ENCODE results near the gene FOXN1. TPM values are rescaled to one million over a fixed set of nuclear protein-coding genes. Genes with fewer than 3 reads are reported as not detected.

Gene FOXN1
- total RNA-seq, 1 experiment from 2014 or later: not detected

DNA sequence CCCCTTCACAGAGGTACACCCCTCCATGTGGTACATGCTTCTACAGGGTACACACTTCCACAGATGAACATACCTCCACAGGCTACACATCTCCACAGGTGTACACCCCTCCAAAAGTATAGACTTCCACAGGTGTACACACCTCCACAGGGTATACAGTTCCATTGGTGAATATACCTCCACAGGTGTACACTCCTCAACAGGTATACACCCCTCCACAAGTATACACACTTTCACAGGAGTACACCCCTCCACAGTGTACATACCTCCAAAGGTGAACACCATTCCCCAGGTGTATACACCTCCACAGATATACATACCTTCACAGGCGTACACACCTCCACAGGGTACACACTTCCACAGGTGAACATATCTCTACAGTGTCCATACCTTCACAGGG is 9.4 kb downstream of the FOXN1 start:
- peaks cover 7% of the 10 kb centered on the region for H3K27me3 Mint-ChIP-seq (ENCODE audit: low read depth)
- H3K27ac Mint-ChIP-seq: no peak overlapping the region
- DNase-seq (ENCODE audit: low spot score) (no peak), ATAC-seq (no peak)
- H3K9me3 Mint-ChIP-seq: peaks cover 18% of the 10 kb centered on the region
- no peaks in the 10 kb centered on the region for H3K36me3 Mint-ChIP-seq
- ChIA-PET CTCF (no interaction called here), POLR2A (no interaction called here)
- TF ChIP-seq ZNF121 (CRISPR knock-in tag; IDR thresholded peaks at IDR 0.05) (no peak), ZBTB21 (CRISPR knock-in tag; IDR thresholded peaks at IDR 0.05; ENCODE audit: borderline replicate concordance) (no peak)
- peaks cover 2% of the 10 kb centered on the region for H3K4me1 Mint-ChIP-seq
- no peak overlapping the region for H3K4me3 Mint-ChIP-seq

DNA sequence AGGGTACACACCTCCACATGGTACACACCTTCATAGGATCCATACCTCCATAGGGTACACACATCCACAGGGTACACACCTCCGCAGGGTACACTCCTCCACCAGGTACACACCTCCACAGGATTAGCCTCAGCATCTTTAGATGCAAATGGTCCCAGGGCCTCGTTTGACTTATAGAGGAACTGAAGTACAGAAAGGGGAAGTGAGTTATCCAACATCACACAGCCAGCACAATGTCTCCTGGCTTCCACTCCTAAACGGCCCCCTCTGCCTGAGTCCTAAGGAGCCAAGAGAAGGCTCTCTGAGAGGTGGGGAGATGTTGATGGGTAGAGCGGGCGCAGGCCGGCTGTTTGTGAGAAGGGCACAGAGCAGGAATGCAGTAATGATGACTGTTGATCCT is 12.0 kb downstream of the FOXN1 start:
- peaks cover 7% of the 10 kb centered on the region for H3K27me3 Mint-ChIP-seq (ENCODE audit: low read depth)
- no peaks in the 10 kb centered on the region for H3K36me3 Mint-ChIP-seq
- TF ChIP-seq FOXP1 (CRISPR knock-in tag; IDR thresholded peaks at IDR 0.05; ENCODE audit: borderline replicate concordance): no peak
- TF ChIP-seq, protein P1, sequence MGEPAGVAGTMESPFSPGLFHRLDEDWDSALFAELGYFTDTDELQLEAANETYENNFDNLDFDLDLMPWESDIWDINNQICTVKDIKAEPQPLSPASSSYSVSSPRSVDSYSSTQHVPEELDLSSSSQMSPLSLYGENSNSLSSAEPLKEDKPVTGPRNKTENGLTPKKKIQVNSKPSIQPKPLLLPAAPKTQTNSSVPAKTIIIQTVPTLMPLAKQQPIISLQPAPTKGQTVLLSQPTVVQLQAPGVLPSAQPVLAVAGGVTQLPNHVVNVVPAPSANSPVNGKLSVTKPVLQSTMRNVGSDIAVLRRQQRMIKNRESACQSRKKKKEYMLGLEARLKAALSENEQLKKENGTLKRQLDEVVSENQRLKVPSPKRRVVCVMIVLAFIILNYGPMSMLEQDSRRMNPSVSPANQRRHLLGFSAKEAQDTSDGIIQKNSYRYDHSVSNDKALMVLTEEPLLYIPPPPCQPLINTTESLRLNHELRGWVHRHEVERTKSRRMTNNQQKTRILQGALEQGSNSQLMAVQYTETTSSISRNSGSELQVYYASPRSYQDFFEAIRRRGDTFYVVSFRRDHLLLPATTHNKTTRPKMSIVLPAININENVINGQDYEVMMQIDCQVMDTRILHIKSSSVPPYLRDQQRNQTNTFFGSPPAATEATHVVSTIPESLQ (CRISPR knock-in tag; IDR thresholded peaks at IDR 0.05): no peak
- TF ChIP-seq TCF7 (CRISPR knock-in tag; IDR thresholded peaks at IDR 0.05; ENCODE audit: low read depth): no peak
- TF ChIP-seq, protein P2, sequence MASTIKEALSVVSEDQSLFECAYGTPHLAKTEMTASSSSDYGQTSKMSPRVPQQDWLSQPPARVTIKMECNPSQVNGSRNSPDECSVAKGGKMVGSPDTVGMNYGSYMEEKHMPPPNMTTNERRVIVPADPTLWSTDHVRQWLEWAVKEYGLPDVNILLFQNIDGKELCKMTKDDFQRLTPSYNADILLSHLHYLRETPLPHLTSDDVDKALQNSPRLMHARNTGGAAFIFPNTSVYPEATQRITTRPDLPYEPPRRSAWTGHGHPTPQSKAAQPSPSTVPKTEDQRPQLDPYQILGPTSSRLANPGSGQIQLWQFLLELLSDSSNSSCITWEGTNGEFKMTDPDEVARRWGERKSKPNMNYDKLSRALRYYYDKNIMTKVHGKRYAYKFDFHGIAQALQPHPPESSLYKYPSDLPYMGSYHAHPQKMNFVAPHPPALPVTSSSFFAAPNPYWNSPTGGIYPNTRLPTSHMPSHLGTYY (CRISPR knock-in tag; IDR thresholded peaks at IDR 0.05): no peak
- TF ChIP-seq, protein P3, sequence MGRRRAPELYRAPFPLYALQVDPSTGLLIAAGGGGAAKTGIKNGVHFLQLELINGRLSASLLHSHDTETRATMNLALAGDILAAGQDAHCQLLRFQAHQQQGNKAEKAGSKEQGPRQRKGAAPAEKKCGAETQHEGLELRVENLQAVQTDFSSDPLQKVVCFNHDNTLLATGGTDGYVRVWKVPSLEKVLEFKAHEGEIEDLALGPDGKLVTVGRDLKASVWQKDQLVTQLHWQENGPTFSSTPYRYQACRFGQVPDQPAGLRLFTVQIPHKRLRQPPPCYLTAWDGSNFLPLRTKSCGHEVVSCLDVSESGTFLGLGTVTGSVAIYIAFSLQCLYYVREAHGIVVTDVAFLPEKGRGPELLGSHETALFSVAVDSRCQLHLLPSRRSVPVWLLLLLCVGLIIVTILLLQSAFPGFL (CRISPR knock-in tag; IDR thresholded peaks at IDR 0.05; ENCODE audit: borderline replicate concordance): no peak
- TF ChIP-seq, protein P4, sequence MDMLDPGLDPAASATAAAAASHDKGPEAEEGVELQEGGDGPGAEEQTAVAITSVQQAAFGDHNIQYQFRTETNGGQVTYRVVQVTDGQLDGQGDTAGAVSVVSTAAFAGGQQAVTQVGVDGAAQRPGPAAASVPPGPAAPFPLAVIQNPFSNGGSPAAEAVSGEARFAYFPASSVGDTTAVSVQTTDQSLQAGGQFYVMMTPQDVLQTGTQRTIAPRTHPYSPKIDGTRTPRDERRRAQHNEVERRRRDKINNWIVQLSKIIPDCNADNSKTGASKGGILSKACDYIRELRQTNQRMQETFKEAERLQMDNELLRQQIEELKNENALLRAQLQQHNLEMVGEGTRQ (CRISPR knock-in tag; IDR thresholded peaks at IDR 0.05): no peak
- TF ChIP-seq, protein P5, sequence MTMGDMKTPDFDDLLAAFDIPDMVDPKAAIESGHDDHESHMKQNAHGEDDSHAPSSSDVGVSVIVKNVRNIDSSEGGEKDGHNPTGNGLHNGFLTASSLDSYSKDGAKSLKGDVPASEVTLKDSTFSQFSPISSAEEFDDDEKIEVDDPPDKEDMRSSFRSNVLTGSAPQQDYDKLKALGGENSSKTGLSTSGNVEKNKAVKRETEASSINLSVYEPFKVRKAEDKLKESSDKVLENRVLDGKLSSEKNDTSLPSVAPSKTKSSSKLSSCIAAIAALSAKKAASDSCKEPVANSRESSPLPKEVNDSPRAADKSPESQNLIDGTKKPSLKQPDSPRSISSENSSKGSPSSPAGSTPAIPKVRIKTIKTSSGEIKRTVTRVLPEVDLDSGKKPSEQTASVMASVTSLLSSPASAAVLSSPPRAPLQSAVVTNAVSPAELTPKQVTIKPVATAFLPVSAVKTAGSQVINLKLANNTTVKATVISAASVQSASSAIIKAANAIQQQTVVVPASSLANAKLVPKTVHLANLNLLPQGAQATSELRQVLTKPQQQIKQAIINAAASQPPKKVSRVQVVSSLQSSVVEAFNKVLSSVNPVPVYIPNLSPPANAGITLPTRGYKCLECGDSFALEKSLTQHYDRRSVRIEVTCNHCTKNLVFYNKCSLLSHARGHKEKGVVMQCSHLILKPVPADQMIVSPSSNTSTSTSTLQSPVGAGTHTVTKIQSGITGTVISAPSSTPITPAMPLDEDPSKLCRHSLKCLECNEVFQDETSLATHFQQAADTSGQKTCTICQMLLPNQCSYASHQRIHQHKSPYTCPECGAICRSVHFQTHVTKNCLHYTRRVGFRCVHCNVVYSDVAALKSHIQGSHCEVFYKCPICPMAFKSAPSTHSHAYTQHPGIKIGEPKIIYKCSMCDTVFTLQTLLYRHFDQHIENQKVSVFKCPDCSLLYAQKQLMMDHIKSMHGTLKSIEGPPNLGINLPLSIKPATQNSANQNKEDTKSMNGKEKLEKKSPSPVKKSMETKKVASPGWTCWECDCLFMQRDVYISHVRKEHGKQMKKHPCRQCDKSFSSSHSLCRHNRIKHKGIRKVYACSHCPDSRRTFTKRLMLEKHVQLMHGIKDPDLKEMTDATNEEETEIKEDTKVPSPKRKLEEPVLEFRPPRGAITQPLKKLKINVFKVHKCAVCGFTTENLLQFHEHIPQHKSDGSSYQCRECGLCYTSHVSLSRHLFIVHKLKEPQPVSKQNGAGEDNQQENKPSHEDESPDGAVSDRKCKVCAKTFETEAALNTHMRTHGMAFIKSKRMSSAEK (CRISPR knock-in tag; IDR thresholded peaks at IDR 0.05; ENCODE audit: borderline replicate concordance): no peak
- TF ChIP-seq, protein P6, sequence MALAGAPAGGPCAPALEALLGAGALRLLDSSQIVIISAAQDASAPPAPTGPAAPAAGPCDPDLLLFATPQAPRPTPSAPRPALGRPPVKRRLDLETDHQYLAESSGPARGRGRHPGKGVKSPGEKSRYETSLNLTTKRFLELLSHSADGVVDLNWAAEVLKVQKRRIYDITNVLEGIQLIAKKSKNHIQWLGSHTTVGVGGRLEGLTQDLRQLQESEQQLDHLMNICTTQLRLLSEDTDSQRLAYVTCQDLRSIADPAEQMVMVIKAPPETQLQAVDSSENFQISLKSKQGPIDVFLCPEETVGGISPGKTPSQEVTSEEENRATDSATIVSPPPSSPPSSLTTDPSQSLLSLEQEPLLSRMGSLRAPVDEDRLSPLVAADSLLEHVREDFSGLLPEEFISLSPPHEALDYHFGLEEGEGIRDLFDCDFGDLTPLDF (CRISPR knock-in tag; IDR thresholded peaks at IDR 0.05): no peak
- TF ChIP-seq ZNF423 (CRISPR knock-in tag; IDR thresholded peaks at IDR 0.05): no peak
- TF ChIP-seq, protein P7, sequence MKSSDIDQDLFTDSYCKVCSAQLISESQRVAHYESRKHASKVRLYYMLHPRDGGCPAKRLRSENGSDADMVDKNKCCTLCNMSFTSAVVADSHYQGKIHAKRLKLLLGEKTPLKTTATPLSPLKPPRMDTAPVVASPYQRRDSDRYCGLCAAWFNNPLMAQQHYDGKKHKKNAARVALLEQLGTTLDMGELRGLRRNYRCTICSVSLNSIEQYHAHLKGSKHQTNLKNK (CRISPR knock-in tag; IDR thresholded peaks at IDR 0.05): no peak
- TF ChIP-seq ZNF396 (CRISPR knock-in tag; IDR thresholded peaks at IDR 0.05; ENCODE audit: borderline replicate concordance): no peak
- TF ChIP-seq, protein P8, sequence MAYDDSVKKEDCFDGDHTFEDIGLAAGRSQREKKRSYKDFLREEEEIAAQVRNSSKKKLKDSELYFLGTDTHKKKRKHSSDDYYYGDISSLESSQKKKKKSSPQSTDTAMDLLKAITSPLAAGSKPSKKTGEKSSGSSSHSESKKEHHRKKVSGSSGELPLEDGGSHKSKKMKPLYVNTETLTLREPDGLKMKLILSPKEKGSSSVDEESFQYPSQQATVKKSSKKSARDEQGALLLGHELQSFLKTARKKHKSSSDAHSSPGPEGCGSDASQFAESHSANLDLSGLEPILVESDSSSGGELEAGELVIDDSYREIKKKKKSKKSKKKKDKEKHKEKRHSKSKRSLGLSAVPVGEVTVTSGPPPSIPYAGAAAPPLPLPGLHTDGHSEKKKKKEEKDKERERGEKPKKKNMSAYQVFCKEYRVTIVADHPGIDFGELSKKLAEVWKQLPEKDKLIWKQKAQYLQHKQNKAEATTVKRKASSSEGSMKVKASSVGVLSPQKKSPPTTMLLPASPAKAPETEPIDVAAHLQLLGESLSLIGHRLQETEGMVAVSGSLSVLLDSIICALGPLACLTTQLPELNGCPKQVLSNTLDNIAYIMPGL (CRISPR knock-in tag; IDR thresholded peaks at IDR 0.05): no peak
- TF ChIP-seq NR1H2 (CRISPR knock-in tag; IDR thresholded peaks at IDR 0.05): no peak
- TF ChIP-seq, protein P9, sequence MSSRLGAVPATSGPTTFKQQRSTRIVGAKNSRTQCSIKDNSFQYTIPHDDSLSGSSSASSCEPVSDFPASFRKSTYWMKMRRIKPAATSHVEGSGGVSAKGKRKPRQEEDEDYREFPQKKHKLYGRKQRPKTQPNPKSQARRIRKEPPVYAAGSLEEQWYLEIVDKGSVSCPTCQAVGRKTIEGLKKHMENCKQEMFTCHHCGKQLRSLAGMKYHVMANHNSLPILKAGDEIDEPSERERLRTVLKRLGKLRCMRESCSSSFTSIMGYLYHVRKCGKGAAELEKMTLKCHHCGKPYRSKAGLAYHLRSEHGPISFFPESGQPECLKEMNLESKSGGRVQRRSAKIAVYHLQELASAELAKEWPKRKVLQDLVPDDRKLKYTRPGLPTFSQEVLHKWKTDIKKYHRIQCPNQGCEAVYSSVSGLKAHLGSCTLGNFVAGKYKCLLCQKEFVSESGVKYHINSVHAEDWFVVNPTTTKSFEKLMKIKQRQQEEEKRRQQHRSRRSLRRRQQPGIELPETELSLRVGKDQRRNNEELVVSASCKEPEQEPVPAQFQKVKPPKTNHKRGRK (CRISPR knock-in tag; IDR thresholded peaks at IDR 0.05; ENCODE audit: borderline replicate concordance): no peak
- TF ChIP-seq, protein P10, sequence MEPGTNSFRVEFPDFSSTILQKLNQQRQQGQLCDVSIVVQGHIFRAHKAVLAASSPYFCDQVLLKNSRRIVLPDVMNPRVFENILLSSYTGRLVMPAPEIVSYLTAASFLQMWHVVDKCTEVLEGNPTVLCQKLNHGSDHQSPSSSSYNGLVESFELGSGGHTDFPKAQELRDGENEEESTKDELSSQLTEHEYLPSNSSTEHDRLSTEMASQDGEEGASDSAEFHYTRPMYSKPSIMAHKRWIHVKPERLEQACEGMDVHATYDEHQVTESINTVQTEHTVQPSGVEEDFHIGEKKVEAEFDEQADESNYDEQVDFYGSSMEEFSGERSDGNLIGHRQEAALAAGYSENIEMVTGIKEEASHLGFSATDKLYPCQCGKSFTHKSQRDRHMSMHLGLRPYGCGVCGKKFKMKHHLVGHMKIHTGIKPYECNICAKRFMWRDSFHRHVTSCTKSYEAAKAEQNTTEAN (CRISPR knock-in tag; IDR thresholded peaks at IDR 0.05): no peak
- H3K9me3 Mint-ChIP-seq: peaks cover 18% of the 10 kb centered on the region
- DNase-seq (ENCODE audit: low spot score): no peak
- peaks cover 3% of the 10 kb centered on the region for H3K4me1 Mint-ChIP-seq
- no peak for ATAC-seq
- no peak overlapping the region for H3K4me3 Mint-ChIP-seq
- POLR2A ChIA-PET: no interaction called here
- CTCF ChIA-PET: no interaction called here
- H3K27ac Mint-ChIP-seq: no peak overlapping the region

All from WTC11 (cell line).